Ovary (tissue), 9 donors: ENCODE measurements around the gene KLF3. TPM values are rescaled to one million over a fixed set of nuclear protein-coding genes. Genes with fewer than 3 reads are reported as not detected.

Experiments
- DNase-seq, 5 donors: peaks; one replicate each; pipeline ENCODE4 v3.0.0-alpha.2; 2019 to 2020
- H3K27ac ChIP-seq, 2 donors: fragments of 200-600 bp; one replicate each; pipeline versions ENCODE4 v1.5.1 to v1.8.0; 2019 to 2022
- H3K27me3 ChIP-seq: fragments of 200-600 bp; one replicate; pipeline ENCODE4 v1.8.0; 2022
- H3K36me3 ChIP-seq: fragments of 200-600 bp; sonication (generic); one replicate; pipeline ENCODE4 v1.5.1; 2019
- H3K4me1 ChIP-seq: one replicate; pipeline ENCODE4 v1.8.1; 2013; ENCODE audit warnings: mild to moderate bottlenecking, moderate library complexity; ENCODE audit not compliant: insufficient read depth
- H3K4me3 ChIP-seq: fragments of 200-600 bp; sonication (generic); one replicate; pipeline ENCODE4 v1.5.1; 2017
- H3K9me3 ChIP-seq, 2 donors: fragments of 200-600 bp in 1 of 2; sonication (generic) in 1 of 2; one replicate each; pipeline versions ENCODE4 v1.5.1 to v1.8.1; 2013 to 2019; ENCODE audit warnings: mild to moderate bottlenecking in 1 of 2, moderate library complexity in 1 of 2
- EP300 ChIP-seq: sonication (generic); formaldehyde crosslinking; IDR thresholded peaks from one replicate; pipeline ENCODE4 v1.6.1; 2017; ENCODE audit warnings: antibody characterized with exemption
- POLR2A ChIP-seq: fragments of 450-650 bp; IDR thresholded peaks from one replicate; pipeline ENCODE4 v1.6.1; 2017; ENCODE audit warnings: antibody characterized with exemption, mild to moderate bottlenecking, moderate library complexity
- WGBS, 3 donors: extraction: QIAGEN DNeasy Blood & Tissue Kit in 1 of 3; methylation state at CpG; one replicate each; pipeline versions ENCODE4 v1.1.5 to v1.1.7; 2013 to 2017; 5-methylcytosine and 5-hydroxymethylcytosine counted together
- intact Hi-C, 4 donors: fragments of 100-400 bp; cut with DNase I; formaldehyde crosslinking; loops; one replicate each; pipeline versions ENCODE4 v1.11.0 to v1.15.1; 2022 to 2023
- polyA plus RNA-seq, 2 donors: library from polyadenylated mRNA; stranded (reverse); fragments of 200-250 nt in 1 of 2; fragments of 350-450 nt in 1 of 2; fragmentation: Illumina TruSeq in 1 of 2; extraction: RNeasy Lipid Tissue Mini Kit (QIAGEN cat#74804) in 1 of 2; gene quantifications; one replicate each; pipeline ENCODE4 v1.2.3, GENCODE V29; 2013 to 2014
- total RNA-seq, 7 donors: library from RNA; depleted of rRNA in 2 of 7; stranded (reverse); fragments of >200 nt in 2 of 7; fragmentation: NEBNext Ultra II Directional in 3 of 7; extraction: Animal tissue kit (Norgen Biotek cat#: 25700) in 3 of 7; gene quantifications; one replicate each; pipeline versions ENCODE4 v1.1.0 to v1.2.4, GENCODE V29; 2016 to 2023
- TF ChIP-seq, protein P1 (sequence below), 3 donors: fragments of 450-650 bp in 2 of 3; fragments of 200-600 bp in 1 of 3; IDR thresholded peaks; one replicate each; pipeline versions ENCODE4 v1.5.1 to v1.8.0; 2016 to 2022; ENCODE audit warnings: antibody characterized with exemption in 3 of 3, mild to moderate bottlenecking in 1 of 3
- donor health status: DM: no; HTN: no; CAD: no; lungs with moderate emphysema.
- donor health status: DM: no; HTN: no; CAD: no.
- donor health status: Bipolar disorder and iron deficiency.
- donor health status: DM: yes; HTN: yes; CAD: no.
- donor health status: DM: no; HTN: no; CAD: no.
- donor health status: DM: yes; HTN: yes; CAD: no.

KLF3 gene
- total and polyA plus RNA-seq, 9 donors, result 32.9 to 111 (median 74.2) TPM

DNA sequence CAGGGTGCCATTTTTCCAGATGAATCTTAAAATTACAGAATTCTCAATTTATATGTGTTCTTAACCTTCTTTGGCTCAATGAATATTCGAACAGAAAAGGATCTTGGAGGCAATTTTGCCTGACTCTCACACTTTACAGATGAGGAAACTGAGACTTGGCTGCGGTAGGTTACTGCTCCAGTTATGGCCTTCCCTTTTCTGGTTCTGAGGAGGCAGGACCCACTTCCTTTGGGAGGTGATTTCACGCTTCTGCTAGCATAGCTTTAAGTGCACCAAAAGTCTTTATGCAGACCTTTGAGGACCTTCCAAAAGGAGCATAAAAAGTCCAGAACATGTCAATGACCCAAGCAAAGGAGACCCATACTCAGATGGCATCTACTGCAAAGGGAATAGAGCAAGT is 44.7 kb upstream of the KLF3 start:
- Histone ChIP-seq H3K4me3 (no peak overlapping the region), H3K27me3 (no peaks in the 10 kb centered on the region), H3K27ac (no peak overlapping the region), H3K4me1 (peaks cover 1% of the 10 kb centered on the region), H3K9me3 (no peaks in the 10 kb centered on the region), H3K36me3 (no peaks in the 10 kb centered on the region)
- no peak for TF ChIP-seq POLR2A
- TF ChIP-seq EP300, result no peak
- TF ChIP-seq, protein P1, sequence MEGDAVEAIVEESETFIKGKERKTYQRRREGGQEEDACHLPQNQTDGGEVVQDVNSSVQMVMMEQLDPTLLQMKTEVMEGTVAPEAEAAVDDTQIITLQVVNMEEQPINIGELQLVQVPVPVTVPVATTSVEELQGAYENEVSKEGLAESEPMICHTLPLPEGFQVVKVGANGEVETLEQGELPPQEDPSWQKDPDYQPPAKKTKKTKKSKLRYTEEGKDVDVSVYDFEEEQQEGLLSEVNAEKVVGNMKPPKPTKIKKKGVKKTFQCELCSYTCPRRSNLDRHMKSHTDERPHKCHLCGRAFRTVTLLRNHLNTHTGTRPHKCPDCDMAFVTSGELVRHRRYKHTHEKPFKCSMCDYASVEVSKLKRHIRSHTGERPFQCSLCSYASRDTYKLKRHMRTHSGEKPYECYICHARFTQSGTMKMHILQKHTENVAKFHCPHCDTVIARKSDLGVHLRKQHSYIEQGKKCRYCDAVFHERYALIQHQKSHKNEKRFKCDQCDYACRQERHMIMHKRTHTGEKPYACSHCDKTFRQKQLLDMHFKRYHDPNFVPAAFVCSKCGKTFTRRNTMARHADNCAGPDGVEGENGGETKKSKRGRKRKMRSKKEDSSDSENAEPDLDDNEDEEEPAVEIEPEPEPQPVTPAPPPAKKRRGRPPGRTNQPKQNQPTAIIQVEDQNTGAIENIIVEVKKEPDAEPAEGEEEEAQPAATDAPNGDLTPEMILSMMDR (IDR thresholded peaks at IDR 0.05), result no peak
- no peak for DNase-seq
- WGBS, 3 donors, result 96 to 99% (median 99%) methylated on average over 3 of the region's 3 CpGs
- intact Hi-C loops, result no loop called here

DNA sequence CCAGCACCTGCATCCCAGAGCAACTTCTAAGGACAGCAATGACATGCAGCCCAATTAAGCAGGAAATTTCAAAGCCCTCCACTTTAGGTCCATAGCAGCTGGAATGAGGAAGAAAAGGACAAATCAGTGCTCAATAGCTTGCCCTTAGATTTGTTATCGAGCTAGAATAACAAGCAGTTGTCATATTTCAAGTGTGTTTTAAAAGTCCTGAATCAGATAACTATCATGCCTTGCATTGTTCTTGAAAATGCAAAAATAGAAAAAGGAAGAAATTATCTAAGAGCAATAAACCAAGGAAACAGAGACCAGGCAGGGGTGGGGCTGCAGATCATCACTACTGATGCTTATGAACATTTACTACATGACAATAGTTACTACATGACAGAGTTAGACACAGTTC is 43.9 kb upstream of the KLF3 start:
- TF ChIP-seq, protein P1 (IDR thresholded peaks at IDR 0.05), result no peak
- TF ChIP-seq POLR2A (no peak), EP300 (no peak)
- WGBS, 3 donors, result 82 to 97% (median 89%) methylated on average over 1 of the region's 1 CpG
- H3K27me3 ChIP-seq, result no peaks in the 10 kb centered on the region
- H3K27ac ChIP-seq, result no peak overlapping the region
- no peak for DNase-seq
- intact Hi-C loops, result no loop called here
- H3K36me3 ChIP-seq, result no peaks in the 10 kb centered on the region
- peaks cover 1% of the 10 kb centered on the region for H3K4me1 ChIP-seq
- H3K4me3 ChIP-seq, result no peak overlapping the region
- no peaks in the 10 kb centered on the region for H3K9me3 ChIP-seq

DNA sequence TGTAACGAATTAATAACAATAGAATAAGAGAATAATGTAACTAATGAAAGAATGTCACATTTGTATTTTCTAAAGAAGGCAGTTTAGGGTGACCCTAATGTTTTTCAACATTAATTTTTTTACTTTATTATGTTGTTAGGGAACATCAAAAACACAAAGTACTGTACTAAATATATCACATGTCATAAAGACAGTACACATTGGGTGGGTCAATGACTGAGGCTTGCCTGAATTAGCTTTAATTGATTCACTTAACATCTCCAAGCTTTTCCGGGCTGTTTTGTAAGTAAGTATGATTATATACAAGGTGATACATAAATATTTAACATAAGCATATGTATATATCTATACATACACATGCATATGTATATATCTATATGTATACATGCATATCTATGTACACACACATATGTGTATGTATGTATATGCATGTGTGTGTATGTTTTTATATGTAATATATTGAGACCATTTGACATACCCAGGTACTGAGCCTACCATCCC is 43.4 kb upstream of the KLF3 start:
- intact Hi-C loops, result no loop called here
- Histone ChIP-seq H3K27me3 (no peaks in the 10 kb centered on the region), H3K36me3 (no peaks in the 10 kb centered on the region), H3K4me3 (no peak overlapping the region), H3K4me1 (peaks cover 1% of the 10 kb centered on the region), H3K9me3 (no peaks in the 10 kb centered on the region), H3K27ac (no peak overlapping the region)
- 89 to 95% (median 91%) methylated on average over 2 of the region's 2 CpGs for WGBS, 3 donors
- TF ChIP-seq, protein P1 (IDR thresholded peaks at IDR 0.05), result no peak
- no peak for TF ChIP-seq EP300
- no peak for TF ChIP-seq POLR2A
- no peak for DNase-seq

DNA sequence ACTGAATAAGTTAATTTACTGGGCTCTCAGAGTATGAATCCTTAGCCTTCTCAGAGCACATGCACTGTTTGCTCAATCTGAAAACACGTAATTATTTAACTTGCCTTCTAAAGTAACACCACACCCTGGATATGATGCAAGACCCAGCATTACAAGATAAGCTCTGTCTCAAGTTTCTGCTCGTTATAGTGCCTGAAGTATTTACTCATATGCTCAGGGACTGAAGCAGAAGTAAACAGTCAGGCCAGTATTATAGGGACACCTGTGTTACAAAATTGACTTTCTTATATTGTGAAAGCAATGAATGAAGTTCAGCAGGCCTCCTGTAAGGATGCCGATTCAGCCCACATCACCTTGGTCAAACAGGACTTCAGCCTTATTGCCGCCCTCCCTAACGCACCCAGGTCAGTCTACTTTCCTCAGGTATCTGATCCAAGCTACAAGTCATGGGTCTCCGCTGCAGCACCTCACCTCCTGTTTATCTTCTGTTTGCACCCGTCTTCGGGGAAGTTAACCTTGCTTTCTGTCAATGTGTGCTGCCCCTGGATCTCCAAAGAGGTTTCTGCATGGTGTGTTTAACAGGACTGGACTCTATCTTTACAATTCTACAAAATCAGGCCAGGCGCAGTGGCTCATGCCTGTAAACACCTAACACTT is 42.8 kb upstream of the KLF3 start:
- H3K4me3 ChIP-seq, result no peak overlapping the region
- no peaks in the 10 kb centered on the region for H3K36me3 ChIP-seq
- WGBS, 3 donors, result 78 to 80% (median 79%) methylated on average over 9 of the region's 9 CpGs
- no peak overlapping the region for H3K27ac ChIP-seq
- H3K4me1 ChIP-seq, result peaks cover 1% of the 10 kb centered on the region
- H3K27me3 ChIP-seq, result no peaks in the 10 kb centered on the region
- intact Hi-C loops, result no loop called here
- no peaks in the 10 kb centered on the region for H3K9me3 ChIP-seq
- DNase-seq, result peak in 1 of 5 donors; percentile 46
- TF ChIP-seq, protein P1 (IDR thresholded peaks at IDR 0.05), result no peak
- no peak for TF ChIP-seq POLR2A
- TF ChIP-seq EP300, result no peak
